CD14-positive monocyte (primary cell): ENCODE data around the gene ERG. TPM values are rescaled to one million over a fixed set of nuclear protein-coding genes. Genes with fewer than 3 reads are reported as not detected.

ENCODE experiments used
- DNase-seq, 3 donors: peaks; one replicate each; pipeline ENCODE4 v3.0.0-alpha.2; 2011 to 2022
- H2AFZ ChIP-seq: 2 replicates; pipeline ENCODE4 v1.6.0; 2012; ENCODE audit warnings: mild to moderate bottlenecking, low read depth, low read length, inconsistent platforms; ENCODE audit not compliant: insufficient read depth, poor library complexity, severe bottlenecking
- H3K27ac ChIP-seq, 2 donors: 1 replicate in 1 of 2; 2 replicates in 1 of 2; pipeline ENCODE4 v1.5.1; 2012 to 2013; ENCODE audit warnings: low read length in 2 of 2, control low read depth in 1 of 2, inconsistent platforms in 1 of 2, low read depth in 1 of 2, mild to moderate bottlenecking in 1 of 2
- H3K27me3 ChIP-seq, 2 donors: one replicate each; pipeline versions ENCODE4 v1.6.0 to v1.6.1; 2011 to 2013; ENCODE audit warnings: low read length in 2 of 2; ENCODE audit not compliant: control insufficient read depth in 2 of 2, insufficient read depth in 2 of 2
- H3K36me3 ChIP-seq, 2 donors: replicated peaks in 1 of 2; 1 replicate in 1 of 2; 2 replicates in 1 of 2; pipeline versions ENCODE4 v1.5.1 to v1.6.1; 2012 to 2013; ENCODE audit warnings: low read length in 2 of 2, control low read depth in 1 of 2, inconsistent platforms in 1 of 2, mild to moderate bottlenecking in 1 of 2; ENCODE audit not compliant: insufficient read depth in 2 of 2, control insufficient read depth in 1 of 2
- H3K4me1 ChIP-seq, 2 donors: 1 replicate in 1 of 2; 2 replicates in 1 of 2; pipeline versions ENCODE4 v1.5.1 to v1.6.1; 2012 to 2013; ENCODE audit warnings: low read length in 2 of 2, control low read depth in 1 of 2, inconsistent platforms in 1 of 2, mild to moderate bottlenecking in 1 of 2, moderate library complexity in 1 of 2; ENCODE audit not compliant: insufficient read depth in 2 of 2, control insufficient read depth in 1 of 2
- H3K4me2 ChIP-seq: replicated peaks from 2 replicates; pipeline ENCODE3; 2012; ENCODE audit warnings: low read length, moderate library complexity, mild to moderate bottlenecking; ENCODE audit not compliant: poor library complexity, severe bottlenecking; ENCODE audit errors: extremely low read depth
- H3K4me3 ChIP-seq, 3 experiments: fragments of 200-600 bp in 1 of 3; sonication (generic) in 1 of 3; replicated peaks in 1 of 3; 1 replicate in 2 of 3; 2 replicates in 1 of 3; pipeline ENCODE4 v1.5.1; 2011 to 2013; ENCODE audit warnings: low read length in 3 of 3, mild to moderate bottlenecking in 3 of 3, control low read depth in 2 of 3, low read depth in 2 of 3, inconsistent platforms in 1 of 3, moderate library complexity in 1 of 3
- H3K79me2 ChIP-seq: 2 replicates; pipeline ENCODE4 v1.6.0; 2012; ENCODE audit warnings: mild to moderate bottlenecking, control low read depth, inconsistent platforms, low read length, moderate library complexity; ENCODE audit not compliant: insufficient read depth
- H3K9ac ChIP-seq: 2 replicates; pipeline ENCODE4 v1.6.0; 2017; ENCODE audit warnings: low read length, mild to moderate bottlenecking; ENCODE audit not compliant: insufficient read depth, poor library complexity, severe bottlenecking
- H3K9me3 ChIP-seq, 2 donors: replicated peaks in 1 of 2; 1 replicate in 1 of 2; 2 replicates in 1 of 2; pipeline versions ENCODE4 v1.5.1 to v1.6.1; 2012 to 2013; ENCODE audit warnings: low read length in 2 of 2, control low read depth in 1 of 2; ENCODE audit not compliant: control insufficient read depth in 1 of 2, insufficient read depth in 1 of 2
- H4K20me1 ChIP-seq: 2 replicates; pipeline ENCODE4 v1.6.0; 2012; ENCODE audit warnings: mild to moderate bottlenecking, low read length, control low read depth, moderate library complexity; ENCODE audit not compliant: insufficient read depth
- H3K27ac Mint-ChIP-seq, 7 donors: one replicate each; pipeline ENCODE4 v1.8.0; 2020; ENCODE audit warnings: mild to moderate bottlenecking in 7 of 7, mixed read lengths in 7 of 7, moderate library complexity in 6 of 7, inconsistent platforms in 2 of 7
- H3K27me3 Mint-ChIP-seq, 3 donors: one replicate each; pipeline ENCODE4 v1.8.0; 2021 to 2022; ENCODE audit warnings: low read depth in 3 of 3, mild to moderate bottlenecking in 3 of 3, mixed read lengths in 3 of 3, moderate library complexity in 3 of 3, inconsistent platforms in 1 of 3
- H3K36me3 Mint-ChIP-seq, 2 donors: one replicate each; pipeline ENCODE4 v1.8.0; 2020; ENCODE audit warnings: mixed read lengths in 2 of 2, inconsistent platforms in 1 of 2, mild to moderate bottlenecking in 1 of 2
- H3K4me1 Mint-ChIP-seq: one replicate; pipeline ENCODE4 v1.8.0; 2020; ENCODE audit warnings: mild to moderate bottlenecking, mixed read lengths
- H3K4me3 Mint-ChIP-seq, 2 donors: one replicate each; pipeline ENCODE4 v1.8.0; 2020; ENCODE audit warnings: mild to moderate bottlenecking in 2 of 2, mixed read lengths in 2 of 2, moderate library complexity in 1 of 2
- H3K9me3 Mint-ChIP-seq, 7 donors: one replicate each; pipeline ENCODE4 v1.8.0; 2020 to 2022; ENCODE audit warnings: mixed read lengths in 7 of 7, mild to moderate bottlenecking in 6 of 7, moderate library complexity in 6 of 7, inconsistent platforms in 2 of 7
- WGBS: methylation state at CpG from one replicate; pipeline ENCODE4 v1.1.5; 2013; ENCODE audit warnings: missing lambda C conversion rate; ENCODE audit not compliant: insufficient coverage; 5-methylcytosine and 5-hydroxymethylcytosine counted together
- intact Hi-C, 2 donors: fragments of 100-400 bp; cut with micrococcal nuclease; formaldehyde crosslinking; loops; one replicate each; pipeline versions ENCODE4 v1.15.0 to v1.15.1; 2023
- polyA plus RNA-seq, 3 donors: library from polyadenylated mRNA; depleted of rRNA in 1 of 3; unstranded in 2 of 3; stranded (reverse) in 1 of 3; fragments of 300-500 nt in 2 of 3; fragments of >200 nt in 1 of 3; fragmentation: Illumina TruSeq in 2 of 3; gene quantifications; 1 replicate in 2 of 3; 2 replicates in 1 of 3; pipeline ENCODE4 v1.2.3, GENCODE V29; 2012 to 2021
- TF ChIP-seq, protein P1 (sequence below): fragments of 200-600 bp; IDR thresholded peaks from one replicate; pipeline ENCODE4 v1.8.0; 2022; ENCODE audit warnings: antibody characterized with exemption, mild to moderate bottlenecking

The ERG gene
- polyA plus RNA-seq, 3 donors = 0.16 to 0.22 TPM; not detected in 1

DNA sequence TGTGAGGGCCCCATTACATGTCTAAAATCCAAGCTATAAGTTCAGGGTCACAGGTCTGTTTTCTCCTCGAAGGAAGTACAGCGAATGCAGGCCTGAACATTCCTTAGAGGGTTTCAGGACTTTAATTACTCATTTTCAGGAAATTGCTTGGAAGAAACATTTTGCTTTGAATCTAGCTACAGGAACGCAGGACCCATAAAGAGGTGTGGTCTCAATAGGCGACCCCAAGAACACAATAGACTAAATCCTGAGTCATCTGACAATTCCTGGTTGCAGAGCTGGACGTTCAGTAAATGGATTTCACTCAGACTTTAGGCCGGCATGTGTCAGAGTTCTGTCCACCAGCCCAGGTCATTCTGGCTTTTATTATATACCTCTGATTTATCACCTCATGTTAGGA is 1.0 kb upstream of the ERG start:
- Histone ChIP-seq H3K4me3 (peak overlapping the region in 1 of 3 experiments; percentile 82), H4K20me1 (no peaks in the 10 kb centered on the region), H3K9me3 (no peaks in the 10 kb centered on the region), H3K27me3 (no peaks in the 10 kb centered on the region), H2AFZ (peak overlapping the region; percentile 90), H3K4me1 (peaks cover 36 to 53% of the 10 kb centered on the region in 2 donors), H3K4me2 (peak overlapping the region; percentile 90), H3K36me3 (no peaks in the 10 kb centered on the region), H3K27ac (peak overlapping the region in 1 of 2 donors; percentile 43), H3K79me2 (peaks cover 46% of the 10 kb centered on the region), H3K9ac (peak overlapping the region; percentile 46)
- peak overlapping the region; percentile 86 to 95 for H3K4me3 Mint-ChIP-seq
- DNase-seq = no peak
- H3K9me3 Mint-ChIP-seq = no peaks in the 10 kb centered on the region
- intact Hi-C loops = no loop called here
- peaks cover 67% of the 10 kb centered on the region for H3K4me1 Mint-ChIP-seq
- peak overlapping the region in 3 of 7 donors; percentile 2 to 20 (median 15) for H3K27ac Mint-ChIP-seq
- 23% methylated on average over 2 of the region's 6 CpGs for WGBS
- H3K36me3 Mint-ChIP-seq = no peaks in the 10 kb centered on the region
- TF ChIP-seq, protein P1, sequence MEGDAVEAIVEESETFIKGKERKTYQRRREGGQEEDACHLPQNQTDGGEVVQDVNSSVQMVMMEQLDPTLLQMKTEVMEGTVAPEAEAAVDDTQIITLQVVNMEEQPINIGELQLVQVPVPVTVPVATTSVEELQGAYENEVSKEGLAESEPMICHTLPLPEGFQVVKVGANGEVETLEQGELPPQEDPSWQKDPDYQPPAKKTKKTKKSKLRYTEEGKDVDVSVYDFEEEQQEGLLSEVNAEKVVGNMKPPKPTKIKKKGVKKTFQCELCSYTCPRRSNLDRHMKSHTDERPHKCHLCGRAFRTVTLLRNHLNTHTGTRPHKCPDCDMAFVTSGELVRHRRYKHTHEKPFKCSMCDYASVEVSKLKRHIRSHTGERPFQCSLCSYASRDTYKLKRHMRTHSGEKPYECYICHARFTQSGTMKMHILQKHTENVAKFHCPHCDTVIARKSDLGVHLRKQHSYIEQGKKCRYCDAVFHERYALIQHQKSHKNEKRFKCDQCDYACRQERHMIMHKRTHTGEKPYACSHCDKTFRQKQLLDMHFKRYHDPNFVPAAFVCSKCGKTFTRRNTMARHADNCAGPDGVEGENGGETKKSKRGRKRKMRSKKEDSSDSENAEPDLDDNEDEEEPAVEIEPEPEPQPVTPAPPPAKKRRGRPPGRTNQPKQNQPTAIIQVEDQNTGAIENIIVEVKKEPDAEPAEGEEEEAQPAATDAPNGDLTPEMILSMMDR = no peak
- no peaks in the 10 kb centered on the region for H3K27me3 Mint-ChIP-seq

DNA sequence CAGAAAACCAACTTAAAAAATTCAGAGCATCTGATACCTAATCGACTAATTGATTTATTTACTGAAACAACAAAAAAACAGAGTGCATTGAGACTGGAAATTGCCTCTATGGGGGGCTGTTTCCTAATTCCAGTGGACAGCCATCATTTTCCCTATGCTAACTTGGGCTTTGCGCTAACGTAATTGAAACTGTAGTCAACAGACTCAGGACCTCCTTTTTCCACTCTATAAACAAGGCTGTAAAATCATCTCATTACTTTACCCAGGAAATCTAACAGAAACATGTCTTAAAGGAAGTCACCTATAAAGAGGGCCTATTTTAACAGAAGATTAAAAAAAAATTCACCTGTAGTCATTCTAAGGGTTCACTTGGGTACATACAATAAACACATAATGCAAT is 2.1 kb downstream of the ERG start:
- peaks cover 0 to 2% (median 0%) of the 10 kb centered on the region in 7 donors for H3K9me3 Mint-ChIP-seq
- H3K4me3 Mint-ChIP-seq = peak overlapping the region in 1 of 2 donors; percentile 27
- Histone ChIP-seq H3K9ac (no peak overlapping the region), H3K4me1 (peaks cover 50 to 69% of the 10 kb centered on the region in 2 donors), H3K4me2 (peak overlapping the region; percentile 67), H4K20me1 (no peaks in the 10 kb centered on the region), H3K27me3 (no peaks in the 10 kb centered on the region), H2AFZ (peak overlapping the region; percentile 79), H3K36me3 (no peaks in the 10 kb centered on the region), H3K27ac (no peak overlapping the region), H3K79me2 (peaks cover 71% of the 10 kb centered on the region), H3K9me3 (no peaks in the 10 kb centered on the region), H3K4me3 (peak overlapping the region in 1 of 3 experiments; percentile 2)
- peaks cover 84% of the 10 kb centered on the region for H3K4me1 Mint-ChIP-seq
- WGBS = no CpG with 5 or more reads among the region's 3 CpGs
- no peaks in the 10 kb centered on the region for H3K36me3 Mint-ChIP-seq
- intact Hi-C loops = no loop called here
- TF ChIP-seq, protein P1 = no peak
- peak overlapping the region in 1 of 7 donors; percentile 32 for H3K27ac Mint-ChIP-seq
- no peak for DNase-seq
- no peaks in the 10 kb centered on the region for H3K27me3 Mint-ChIP-seq
